ENCODE measurements around the gene SEC24A.
"Not testable (repeated sequence)": the region's sequence is repeated elsewhere in the genome, so short reads cannot be mapped to it uniquely, and the experiment has no call there.

The SEC24A gene

DNA sequence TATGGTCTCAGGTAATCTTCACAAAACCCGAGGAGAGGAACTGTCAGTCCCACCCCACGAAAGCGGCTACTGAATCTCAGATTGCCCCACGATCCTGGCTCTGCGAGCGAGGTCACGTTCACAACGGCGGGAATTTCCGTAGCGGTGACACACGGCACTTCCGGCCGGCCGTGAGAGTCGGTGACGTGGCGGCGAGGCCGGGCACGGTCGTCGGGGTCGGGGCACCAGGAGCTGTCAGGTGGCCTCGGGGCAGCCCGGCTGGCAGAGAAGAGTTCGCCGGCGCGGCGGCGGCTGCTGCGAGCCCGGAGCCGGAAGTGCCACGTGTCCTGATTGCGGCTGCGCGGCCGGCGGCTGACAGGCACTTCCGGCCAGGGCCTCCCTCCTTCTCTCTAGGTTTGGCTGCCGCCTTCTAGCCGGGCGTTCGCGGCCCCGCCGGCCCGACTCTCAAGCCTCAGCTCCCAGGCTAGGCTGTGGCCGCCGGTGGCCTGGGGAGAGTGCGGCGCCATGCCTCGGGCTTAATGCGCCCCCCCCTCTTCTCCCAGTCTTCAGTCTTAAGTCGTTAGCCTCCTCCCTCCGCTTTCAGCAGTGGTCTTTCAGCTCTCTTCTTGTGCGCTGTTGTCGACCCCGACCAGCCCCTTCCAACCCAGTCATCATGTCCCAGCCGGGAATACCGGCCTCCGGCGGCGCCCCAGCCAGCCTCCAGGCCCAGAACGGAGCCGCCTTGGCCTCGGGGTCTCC is at the start of gene SEC24A:
SEC24A (plus strand) TSS at position 361 of the 738 bp plus-strand sequence; CDS start at position 653, 292 bp downstream.
- no peaks in the 10 kb centered on the region for H3K27me3 Mint-ChIP-seq (ENCODE audit: low read depth)
- H3K9me3 Mint-ChIP-seq: no peaks in the 10 kb centered on the region
- peaks cover 11% of the 10 kb centered on the region for H3K36me3 Mint-ChIP-seq (ENCODE audit: low read depth)
- peak within 1 kb of the TSS; percentile 98 for H3K27ac Mint-ChIP-seq
- DNase-seq (ENCODE audit: low spot score): peak; percentile 96
- H3K4me1 Mint-ChIP-seq (ENCODE audit: low read depth): peaks cover 16% of the 10 kb centered on the region
- H3K4me3 Mint-ChIP-seq: peak within 1 kb of the TSS; percentile 98

DNA sequence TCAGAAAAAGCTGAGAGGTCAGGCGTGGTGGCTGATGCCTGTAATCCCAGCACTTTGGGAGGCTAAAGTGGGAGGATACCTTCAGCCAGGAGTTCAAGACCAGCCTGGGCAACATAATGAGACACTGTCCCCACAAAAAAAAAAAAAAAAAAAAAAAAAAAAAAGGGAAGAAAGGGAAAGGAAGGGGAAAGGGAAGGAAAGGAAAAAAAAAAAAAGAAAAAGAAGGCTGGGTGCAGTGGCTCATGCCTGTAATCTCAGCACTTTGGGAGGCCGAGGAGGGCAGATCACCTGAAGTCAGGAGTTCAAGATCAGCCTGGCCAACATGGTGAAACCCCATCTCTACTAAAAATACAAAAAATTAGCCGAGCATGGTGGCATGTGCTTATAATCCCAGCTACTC is 48.8 kb upstream of the SEC24A start:
- peaks cover 16% of the 10 kb centered on the region for H3K4me1 Mint-ChIP-seq (ENCODE audit: low read depth)

DNA sequence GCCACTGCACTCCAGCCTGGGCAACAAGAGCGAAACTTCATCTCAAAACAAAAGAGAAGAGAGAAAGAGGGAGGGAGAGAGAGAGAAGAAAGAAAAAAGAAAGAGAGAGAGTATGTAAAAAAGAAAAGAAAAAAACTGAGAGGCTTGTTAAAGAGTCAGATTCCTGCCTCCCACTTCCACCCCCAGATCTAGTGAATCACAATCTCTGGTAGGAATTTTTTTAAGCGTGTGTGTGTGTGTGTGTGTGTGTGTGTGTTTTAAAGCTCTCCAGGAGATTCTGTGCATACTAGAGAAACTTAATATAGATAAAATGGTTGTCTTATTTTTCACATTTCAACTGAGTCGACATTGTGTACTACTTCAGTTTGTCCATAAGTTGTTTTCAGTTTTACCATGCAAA is 48.0 kb upstream of the SEC24A start:
- H3K4me3 Mint-ChIP-seq: no peak overlapping the region
- H3K4me1 Mint-ChIP-seq (ENCODE audit: low read depth): peaks cover 18% of the 10 kb centered on the region
- H3K27ac Mint-ChIP-seq: no peak overlapping the region
- no peaks in the 10 kb centered on the region for H3K9me3 Mint-ChIP-seq
- DNase-seq (ENCODE audit: low spot score): no peak
- peaks cover 11% of the 10 kb centered on the region for H3K36me3 Mint-ChIP-seq (ENCODE audit: low read depth)
- H3K27me3 Mint-ChIP-seq (ENCODE audit: low read depth): no peaks in the 10 kb centered on the region

More for the DNA sequence above, 48.8 kb upstream of the SEC24A start:
- H3K27me3 Mint-ChIP-seq (ENCODE audit: low read depth); H3K27ac Mint-ChIP-seq; H3K4me3 Mint-ChIP-seq; H3K9me3 Mint-ChIP-seq; DNase-seq (ENCODE audit: low spot score); H3K36me3 Mint-ChIP-seq (ENCODE audit: low read depth): not testable (repeated sequence)

DNA sequence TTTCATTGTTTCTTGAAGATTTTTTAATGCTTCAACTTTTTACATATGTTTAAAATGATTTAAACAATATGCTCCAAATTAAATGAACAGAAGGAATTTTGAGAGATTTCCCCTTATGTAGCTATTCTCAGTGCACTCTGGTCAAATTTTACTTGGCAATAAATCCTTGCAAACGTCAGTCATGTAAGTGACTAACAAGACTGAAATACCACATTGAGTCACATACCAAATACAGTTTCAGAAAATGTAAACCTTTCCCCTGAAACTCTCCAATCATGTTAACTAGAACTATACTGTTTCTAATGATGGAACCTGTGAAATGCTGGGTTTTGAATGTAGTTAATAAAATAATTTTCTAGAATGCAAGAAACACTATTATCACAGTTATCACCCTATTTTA is 45.5 kb upstream of the SEC24A start:
- H3K4me1 Mint-ChIP-seq (ENCODE audit: low read depth): peaks cover 21% of the 10 kb centered on the region
- no peak for DNase-seq (ENCODE audit: low spot score)
- H3K9me3 Mint-ChIP-seq: no peaks in the 10 kb centered on the region
- no peak overlapping the region for H3K4me3 Mint-ChIP-seq
- peaks cover 28% of the 10 kb centered on the region for H3K36me3 Mint-ChIP-seq (ENCODE audit: low read depth)
- H3K27me3 Mint-ChIP-seq (ENCODE audit: low read depth): no peaks in the 10 kb centered on the region
- no peak overlapping the region for H3K27ac Mint-ChIP-seq

DNA sequence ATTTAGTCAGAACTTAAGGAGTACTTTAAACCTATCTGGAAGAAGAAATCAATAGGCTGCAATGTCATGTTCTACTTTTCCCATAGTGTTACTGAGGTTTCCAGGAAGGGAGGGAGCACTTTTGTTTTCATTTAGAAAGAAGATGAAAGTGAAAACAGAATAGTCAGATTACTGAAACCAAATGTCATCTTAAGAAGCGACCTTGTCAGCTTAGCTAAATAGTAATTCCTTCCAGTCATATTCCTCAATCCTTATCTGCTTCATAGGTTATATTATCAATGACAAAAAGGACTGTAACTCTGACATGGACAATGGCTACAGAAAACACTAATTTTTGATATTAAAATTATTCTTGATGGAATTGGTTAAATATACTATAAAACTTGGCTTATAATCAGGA is 43.7 kb upstream of the SEC24A start:
- Mint-ChIP-seq H3K4me3 (peak overlapping the region; percentile 48), H3K9me3 (no peaks in the 10 kb centered on the region), H3K27ac (peak overlapping the region; percentile 67), H3K27me3 (ENCODE audit: low read depth) (no peaks in the 10 kb centered on the region), H3K36me3 (ENCODE audit: low read depth) (peaks cover 42% of the 10 kb centered on the region), H3K4me1 (ENCODE audit: low read depth) (peaks cover 37% of the 10 kb centered on the region)
- no peak for DNase-seq (ENCODE audit: low spot score)

DNA sequence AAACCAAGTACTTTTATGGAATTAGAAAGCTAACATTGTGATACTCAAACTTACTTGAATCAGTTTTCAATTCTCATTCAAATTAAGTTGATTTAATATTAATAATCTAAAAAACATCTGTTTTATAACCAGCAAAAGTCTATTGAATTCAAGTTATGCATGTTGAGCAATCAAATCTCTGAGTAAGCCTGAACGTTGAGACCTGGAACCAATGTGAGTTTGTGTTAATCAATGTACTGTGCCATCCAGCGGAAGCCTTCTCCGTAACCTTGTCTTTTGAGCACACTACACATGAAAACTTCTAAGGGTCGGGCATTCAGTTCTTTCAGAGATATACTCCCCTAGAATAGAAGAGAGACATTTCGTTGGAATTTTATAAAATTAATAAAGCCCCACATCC is 41.9 kb upstream of the SEC24A start:
- Mint-ChIP-seq H3K27me3 (ENCODE audit: low read depth) (no peaks in the 10 kb centered on the region), H3K4me1 (ENCODE audit: low read depth) (peaks cover 37% of the 10 kb centered on the region), H3K9me3 (no peaks in the 10 kb centered on the region), H3K4me3 (no peak overlapping the region), H3K27ac (no peak overlapping the region), H3K36me3 (ENCODE audit: low read depth) (peaks cover 50% of the 10 kb centered on the region)
- DNase-seq (ENCODE audit: low spot score): no peak

DNA sequence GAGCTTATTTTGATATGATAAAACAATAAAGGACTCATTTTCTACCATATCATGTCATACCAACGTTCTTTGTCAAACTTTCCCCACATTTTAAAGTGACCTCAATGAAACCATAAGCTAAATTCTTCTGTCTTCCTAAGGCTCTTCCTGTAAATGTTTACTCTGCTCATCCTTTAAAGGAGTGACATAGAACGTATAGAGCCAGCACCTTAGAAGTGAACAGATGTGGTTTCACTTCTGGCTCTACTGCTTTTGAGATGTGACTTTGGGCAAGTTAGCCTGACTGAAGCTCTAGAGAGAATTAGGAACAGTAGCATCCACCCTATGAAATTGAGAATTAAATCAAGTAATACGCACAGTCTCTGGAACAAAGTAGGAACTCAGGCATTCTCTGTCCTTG is 40.0 kb upstream of the SEC24A start:
- Mint-ChIP-seq H3K4me1 (ENCODE audit: low read depth) (peaks cover 33% of the 10 kb centered on the region), H3K27me3 (ENCODE audit: low read depth) (no peaks in the 10 kb centered on the region), H3K4me3 (peak overlapping the region; percentile 37), H3K9me3 (no peaks in the 10 kb centered on the region), H3K27ac (peak overlapping the region; percentile 82), H3K36me3 (ENCODE audit: low read depth) (peaks cover 53% of the 10 kb centered on the region)
- no peak for DNase-seq (ENCODE audit: low spot score)

DNA sequence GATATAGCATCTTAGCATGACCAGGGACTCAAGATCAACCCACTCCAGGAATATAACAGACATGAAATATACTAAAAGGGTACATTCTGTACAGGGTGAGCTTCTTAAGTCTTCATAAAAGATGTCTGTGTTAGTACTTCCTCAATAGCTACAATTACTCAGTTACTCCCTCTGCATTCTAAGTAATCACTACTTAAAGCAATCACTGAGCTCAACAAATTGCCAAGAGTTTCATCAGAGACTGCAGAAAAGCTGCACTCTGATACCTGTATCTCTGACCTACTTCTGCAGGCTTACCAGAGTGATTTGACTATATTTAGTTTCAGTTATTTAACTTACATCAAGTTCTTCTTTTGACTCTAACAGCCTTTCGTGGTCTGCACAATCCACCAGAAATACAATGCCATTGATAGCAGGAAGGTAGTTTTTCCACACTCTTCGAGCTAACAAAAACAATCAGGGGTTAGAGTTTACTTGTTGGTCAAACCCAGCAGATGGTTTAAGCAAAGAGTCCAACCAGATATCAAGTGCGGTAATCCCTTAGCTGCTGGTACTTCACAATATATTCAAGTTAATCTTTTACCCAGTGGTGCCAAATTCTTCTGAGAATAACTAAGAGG is 39.2 kb upstream of the SEC24A start:
- Mint-ChIP-seq H3K4me1 (ENCODE audit: low read depth) (peaks cover 34% of the 10 kb centered on the region), H3K27ac (peak overlapping the region; percentile 82)

DNA sequence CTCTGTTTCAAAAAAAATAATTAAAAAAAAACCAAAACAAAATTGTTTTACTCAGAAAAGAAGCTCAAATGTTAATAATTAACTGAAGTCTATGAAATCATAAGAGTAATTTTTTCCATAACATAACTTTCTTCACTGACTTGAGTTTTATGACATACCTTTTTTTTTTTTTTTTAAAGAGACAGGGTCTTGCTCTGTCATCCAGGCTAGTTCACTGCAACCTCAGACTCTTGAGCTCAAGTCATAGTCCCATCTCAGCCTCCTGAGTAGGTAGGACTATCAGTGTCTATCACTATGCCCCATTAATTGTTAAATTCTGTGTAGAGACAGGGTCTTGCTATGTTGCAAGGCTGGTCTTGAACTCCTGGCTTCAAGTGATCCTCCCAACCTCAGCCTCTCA is 37.9 kb upstream of the SEC24A start:
- H3K4me1 Mint-ChIP-seq (ENCODE audit: low read depth): peaks cover 25% of the 10 kb centered on the region
- no peak for DNase-seq (ENCODE audit: low spot score)
- H3K27me3 Mint-ChIP-seq (ENCODE audit: low read depth): no peaks in the 10 kb centered on the region
- H3K4me3 Mint-ChIP-seq: no peak overlapping the region
- no peaks in the 10 kb centered on the region for H3K9me3 Mint-ChIP-seq
- H3K27ac Mint-ChIP-seq: no peak overlapping the region
- H3K36me3 Mint-ChIP-seq (ENCODE audit: low read depth): peaks cover 52% of the 10 kb centered on the region

More for the DNA sequence above, 39.2 kb upstream of the SEC24A start:
- no peak for DNase-seq (ENCODE audit: low spot score)
- H3K9me3 Mint-ChIP-seq: no peaks in the 10 kb centered on the region
- peaks cover 54% of the 10 kb centered on the region for H3K36me3 Mint-ChIP-seq (ENCODE audit: low read depth)
- H3K4me3 Mint-ChIP-seq: peak overlapping the region; percentile 37
- H3K27me3 Mint-ChIP-seq (ENCODE audit: low read depth): no peaks in the 10 kb centered on the region

DNA sequence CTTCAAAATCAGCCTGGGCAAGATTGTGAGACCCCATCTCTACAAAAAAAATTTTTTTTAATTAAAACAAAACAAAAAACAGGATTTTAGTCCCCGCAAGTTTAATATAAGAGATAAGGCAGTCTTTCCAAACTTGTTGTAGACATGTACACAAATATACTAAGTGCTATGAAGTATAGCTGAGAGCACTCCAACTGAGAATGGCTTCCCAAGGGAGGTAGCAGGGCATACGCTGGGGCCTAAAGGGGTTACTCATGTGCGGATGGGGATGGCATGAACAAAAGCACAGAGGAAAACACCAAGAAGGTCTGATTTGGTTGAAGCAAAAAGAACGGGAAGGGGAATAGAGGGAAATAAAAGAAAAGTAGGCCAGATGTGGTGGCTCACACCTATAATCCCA is 37.1 kb upstream of the SEC24A start:
- Mint-ChIP-seq H3K36me3 (ENCODE audit: low read depth) (peaks cover 48% of the 10 kb centered on the region), H3K27ac (no peak overlapping the region)

DNA sequence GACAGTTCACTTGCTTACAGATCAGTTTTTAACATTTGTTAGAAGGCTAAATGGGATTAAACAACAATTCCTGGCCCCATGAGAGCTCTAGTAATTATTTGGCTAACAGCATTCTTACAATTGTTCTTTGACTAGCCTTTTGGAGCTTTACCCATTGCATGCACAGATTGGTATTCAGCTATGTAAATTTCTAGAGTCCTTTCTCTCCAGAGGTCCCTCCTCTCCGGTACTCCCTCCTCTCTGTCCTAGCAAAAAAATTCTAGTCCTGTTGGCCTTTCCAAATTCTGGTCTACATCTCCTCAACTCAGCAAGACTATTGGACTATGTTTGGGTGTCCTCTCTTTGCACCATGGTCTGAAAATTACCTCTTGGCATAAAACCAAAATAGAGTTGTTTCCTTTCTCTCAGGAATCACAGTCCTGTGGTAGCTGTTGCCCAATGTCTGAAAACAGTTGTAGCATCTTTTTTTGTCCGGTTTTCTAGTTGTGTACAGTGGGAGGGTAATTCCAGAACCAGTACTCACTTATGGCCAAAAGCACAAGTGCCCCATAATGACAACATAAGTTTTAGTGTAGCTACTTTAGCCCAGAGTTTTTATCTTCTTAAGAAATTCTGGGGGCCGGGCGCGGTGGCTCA is 34.0 kb upstream of the SEC24A start:
- no peaks in the 10 kb centered on the region for H3K27me3 Mint-ChIP-seq (ENCODE audit: low read depth)
- H3K9me3 Mint-ChIP-seq: no peaks in the 10 kb centered on the region
- peak overlapping the region; percentile 14 for H3K27ac Mint-ChIP-seq
- peaks cover 31% of the 10 kb centered on the region for H3K36me3 Mint-ChIP-seq (ENCODE audit: low read depth)
- H3K4me1 Mint-ChIP-seq (ENCODE audit: low read depth): peaks cover 8% of the 10 kb centered on the region
- no peak for DNase-seq (ENCODE audit: low spot score)
- no peak overlapping the region for H3K4me3 Mint-ChIP-seq

More for the DNA sequence above, 37.1 kb upstream of the SEC24A start:
- no peak overlapping the region for H3K4me3 Mint-ChIP-seq
- H3K27me3 Mint-ChIP-seq (ENCODE audit: low read depth): no peaks in the 10 kb centered on the region
- peaks cover 24% of the 10 kb centered on the region for H3K4me1 Mint-ChIP-seq (ENCODE audit: low read depth)
- no peak for DNase-seq (ENCODE audit: low spot score)
- no peaks in the 10 kb centered on the region for H3K9me3 Mint-ChIP-seq

DNA sequence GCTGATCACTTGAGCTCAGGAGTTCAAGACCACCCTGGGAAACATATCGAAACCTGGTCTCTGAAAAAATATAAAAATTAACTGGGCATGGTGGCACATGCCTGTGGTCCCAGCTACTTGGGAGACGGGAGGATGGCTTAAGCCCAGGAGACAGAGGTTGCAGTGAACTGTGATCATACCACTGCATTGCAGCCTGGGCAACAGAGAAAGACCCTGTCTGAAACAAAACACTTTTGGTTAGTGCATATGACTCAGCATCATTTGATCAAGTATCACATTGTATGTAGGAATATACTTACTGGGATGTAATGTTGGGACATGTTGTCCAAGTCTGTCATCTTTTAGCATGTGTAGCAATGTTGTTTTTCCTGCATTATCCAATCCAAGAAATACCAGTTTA is 28.0 kb upstream of the SEC24A start:
- Mint-ChIP-seq H3K36me3 (ENCODE audit: low read depth) (peaks cover 36% of the 10 kb centered on the region), H3K27me3 (ENCODE audit: low read depth) (no peaks in the 10 kb centered on the region), H3K4me3 (no peak overlapping the region), H3K27ac (no peak overlapping the region), H3K9me3 (no peaks in the 10 kb centered on the region), H3K4me1 (ENCODE audit: low read depth) (peaks cover 6% of the 10 kb centered on the region)
- no peak for DNase-seq (ENCODE audit: low spot score)

DNA sequence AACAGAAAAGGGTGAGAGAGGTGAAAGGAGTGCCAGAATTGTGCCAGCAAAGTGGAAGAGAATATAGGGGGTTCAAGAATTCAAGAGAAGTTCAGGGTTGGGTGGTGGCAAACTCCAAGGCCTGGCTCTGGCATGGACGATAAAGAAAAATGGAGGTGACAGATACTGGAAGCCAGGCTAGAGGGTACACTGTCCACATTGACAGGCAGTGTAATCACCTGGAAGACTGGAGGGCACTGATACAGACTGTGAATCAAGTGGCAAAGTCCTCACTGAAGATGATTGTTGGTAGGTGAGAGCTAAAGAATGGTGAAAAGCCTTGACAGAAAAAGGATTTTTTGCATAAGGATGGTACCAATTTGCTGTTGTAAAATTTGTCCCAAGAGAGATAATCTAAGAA is 23.0 kb upstream of the SEC24A start:
- no peak overlapping the region for H3K27ac Mint-ChIP-seq

DNA sequence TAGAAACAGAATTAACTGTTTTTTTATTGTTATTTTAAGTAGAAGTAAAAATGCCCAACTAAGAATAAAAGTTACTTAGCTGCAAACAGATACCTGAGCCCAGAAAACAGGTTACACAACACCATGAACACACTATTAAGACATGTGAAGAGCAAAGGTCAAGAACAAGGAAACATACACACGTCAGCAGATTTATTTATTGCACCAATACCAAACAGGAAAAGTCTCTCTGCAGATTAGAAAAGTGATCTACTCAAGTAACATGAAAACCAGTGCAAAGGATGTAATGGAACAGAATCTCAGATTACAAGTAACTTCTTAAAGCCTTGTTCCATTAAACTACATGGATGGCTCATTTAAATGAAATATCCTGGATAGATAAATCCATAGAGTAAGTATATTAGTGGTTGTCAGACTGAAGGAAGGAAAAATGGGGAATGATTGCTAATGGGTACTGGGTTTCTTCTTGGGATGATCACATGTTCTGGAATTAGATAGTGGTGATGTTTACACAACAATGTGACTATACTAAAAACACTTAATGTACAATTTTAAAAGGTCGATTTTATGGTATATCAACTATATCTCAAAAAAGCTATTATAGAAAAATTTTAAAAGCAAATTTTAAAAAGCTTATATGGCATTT is 22.1 kb upstream of the SEC24A start:
- Mint-ChIP-seq H3K27me3 (ENCODE audit: low read depth) (no peaks in the 10 kb centered on the region), H3K27ac (peak overlapping the region; percentile 11), H3K4me3 (no peak overlapping the region), H3K9me3 (no peaks in the 10 kb centered on the region), H3K4me1 (ENCODE audit: low read depth) (peaks cover 22% of the 10 kb centered on the region), H3K36me3 (ENCODE audit: low read depth) (peaks cover 28% of the 10 kb centered on the region)
- no peak for DNase-seq (ENCODE audit: low spot score)

More for the DNA sequence above, 23.0 kb upstream of the SEC24A start:
- Mint-ChIP-seq H3K36me3 (ENCODE audit: low read depth) (peaks cover 25% of the 10 kb centered on the region), H3K9me3 (no peaks in the 10 kb centered on the region), H3K4me1 (ENCODE audit: low read depth) (peaks cover 16% of the 10 kb centered on the region), H3K27me3 (ENCODE audit: low read depth) (no peaks in the 10 kb centered on the region), H3K4me3 (no peak overlapping the region)
- no peak for DNase-seq (ENCODE audit: low spot score)
